NCI-H2081 treated with DMSO at 0.1 percent for 48 hours (cell line): ENCODE measurements around the gene CERS6.

Source experiments
- DNase-seq: peaks from one replicate; lab custom pipeline; 2025; lab: John Stamatoyannopoulos, UW

Gene CERS6

GRCh38 chr2:168702579-168702978 is 246.5 kb downstream of the CERS6 start:
- DNase-seq: no peak

- DNase-seq: no peak
Observed at GRCh38 chr2:168703926-168704325, 247.9 kb downstream of the CERS6 start.

GRCh38 chr2:168705534-168706470 is 249.7 kb downstream of the CERS6 start:
- DNase-seq: no peak

- no peak for DNase-seq
Observed at GRCh38 chr2:168706806-168707205, 250.7 kb downstream of the CERS6 start.

- no peak for DNase-seq
Observed at GRCh38 chr2:168708080-168708479, 252.0 kb downstream of the CERS6 start.

- no peak for DNase-seq
Observed at GRCh38 chr2:168710754-168711467, 254.8 kb downstream of the CERS6 start.

- no peak for DNase-seq
Observed at GRCh38 chr2:168712053-168712452, 256.0 kb downstream of the CERS6 start.

- DNase-seq: no peak
Observed at GRCh38 chr2:168713325-168713724, 257.3 kb downstream of the CERS6 start.

GRCh38 chr2:168715849-168716248 is 259.8 kb downstream of the CERS6 start:
- no peak for DNase-seq

- no peak for DNase-seq
Observed at GRCh38 chr2:168716839-168717238, 260.8 kb downstream of the CERS6 start.

GRCh38 chr2:168717790-168718502 is 261.9 kb downstream of the CERS6 start:
- no peak for DNase-seq

GRCh38 chr2:168718622-168719021 is 262.6 kb downstream of the CERS6 start:
- no peak for DNase-seq

- DNase-seq: no peak
Observed at GRCh38 chr2:168719446-168719845, 263.4 kb downstream of the CERS6 start.

- no peak for DNase-seq
Observed at GRCh38 chr2:168722592-168722991, 266.5 kb downstream of the CERS6 start.

- DNase-seq: no peak
Observed at GRCh38 chr2:168723275-168723899, 267.3 kb downstream of the CERS6 start.

- no peak for DNase-seq
Observed at GRCh38 chr2:168726375-168726774, 270.3 kb downstream of the CERS6 start.

- no peak for DNase-seq
Observed at GRCh38 chr2:168727904-168728470, 271.9 kb downstream of the CERS6 start.

GRCh38 chr2:168729455-168729854 is 273.4 kb downstream of the CERS6 start:
- DNase-seq: no peak

- DNase-seq: no peak
Observed at GRCh38 chr2:168730344-168730743, 274.3 kb downstream of the CERS6 start.

- no peak for DNase-seq
Observed at GRCh38 chr2:168731002-168731401, 274.9 kb downstream of the CERS6 start.

- DNase-seq: no peak
Observed at GRCh38 chr2:168731616-168732015, 275.5 kb downstream of the CERS6 start.

GRCh38 chr2:168732100-168732499 is 276.0 kb downstream of the CERS6 start:
- DNase-seq: no peak
